ENCODE measurements around the gene IGSF23.
"Not testable (repeated sequence)": the region's sequence is repeated elsewhere in the genome, so short reads cannot be mapped to it uniquely, and the experiment has no call there.

Gene IGSF23

DNA sequence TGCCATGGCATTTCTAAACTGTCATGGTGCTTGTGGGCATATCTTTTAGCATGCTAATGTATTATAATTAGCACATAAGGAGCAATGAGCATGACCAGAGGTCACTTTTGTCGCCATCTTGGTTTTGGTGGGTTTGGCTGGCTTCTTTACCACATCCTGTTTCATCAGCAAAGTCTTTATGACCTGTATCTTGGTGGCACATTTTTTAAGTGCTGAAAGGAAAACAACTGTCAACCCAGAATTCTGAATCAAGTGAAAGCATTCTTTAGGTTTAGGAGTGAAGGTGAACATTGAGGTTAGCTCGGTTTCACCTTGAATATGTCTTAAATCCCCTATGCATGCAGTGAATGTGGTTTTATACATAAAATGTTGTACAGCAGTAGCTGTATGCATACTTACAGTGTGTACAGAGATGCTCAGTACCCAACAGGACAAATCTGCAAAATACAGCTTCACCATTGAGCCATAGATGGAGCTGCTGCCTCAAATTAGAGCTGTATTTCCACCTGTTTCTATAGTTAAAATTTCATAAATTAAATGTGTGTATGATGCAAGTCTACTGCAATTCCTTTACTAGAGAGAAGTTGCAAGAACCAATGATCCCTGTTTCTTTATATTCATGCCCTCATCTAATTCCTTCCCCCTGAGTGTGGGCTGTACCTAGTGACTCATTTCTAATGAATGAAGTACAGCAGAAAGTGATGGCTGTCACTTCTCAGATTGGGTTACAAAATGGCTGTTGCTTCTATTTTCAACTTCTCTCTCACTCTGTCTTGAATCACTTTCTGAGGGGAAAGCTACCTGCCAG lies 25.2 kb upstream of the IGSF23 start:
- in situ Hi-C loops (cut with HindIII; ENCODE audit: low sequenced_read_pairs) = no loop called here

DNA sequence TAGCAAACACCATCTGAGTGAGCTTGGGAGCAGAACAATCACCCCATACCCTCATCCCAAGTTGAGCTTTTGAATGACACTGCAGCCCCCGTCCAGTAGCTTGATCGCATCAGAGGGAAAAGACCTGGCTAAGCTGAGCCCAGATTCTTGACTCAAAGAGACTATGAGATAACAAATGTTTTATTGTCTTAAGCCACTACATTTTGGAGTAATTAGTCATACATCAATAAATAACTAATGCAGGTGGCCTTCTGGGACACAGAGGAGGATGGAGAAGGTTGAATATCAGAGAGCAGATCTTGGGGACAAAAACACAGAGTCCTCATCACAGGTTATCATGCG lies 24.6 kb upstream of the IGSF23 start:
- in situ Hi-C loops (cut with HindIII; ENCODE audit: low sequenced_read_pairs) = no loop called here

GRCh38 chr19:44590245-44591059 lies 22.9 kb upstream of the IGSF23 start:
- in situ Hi-C loops (cut with HindIII; ENCODE audit: low sequenced_read_pairs) = no loop called here

DNA sequence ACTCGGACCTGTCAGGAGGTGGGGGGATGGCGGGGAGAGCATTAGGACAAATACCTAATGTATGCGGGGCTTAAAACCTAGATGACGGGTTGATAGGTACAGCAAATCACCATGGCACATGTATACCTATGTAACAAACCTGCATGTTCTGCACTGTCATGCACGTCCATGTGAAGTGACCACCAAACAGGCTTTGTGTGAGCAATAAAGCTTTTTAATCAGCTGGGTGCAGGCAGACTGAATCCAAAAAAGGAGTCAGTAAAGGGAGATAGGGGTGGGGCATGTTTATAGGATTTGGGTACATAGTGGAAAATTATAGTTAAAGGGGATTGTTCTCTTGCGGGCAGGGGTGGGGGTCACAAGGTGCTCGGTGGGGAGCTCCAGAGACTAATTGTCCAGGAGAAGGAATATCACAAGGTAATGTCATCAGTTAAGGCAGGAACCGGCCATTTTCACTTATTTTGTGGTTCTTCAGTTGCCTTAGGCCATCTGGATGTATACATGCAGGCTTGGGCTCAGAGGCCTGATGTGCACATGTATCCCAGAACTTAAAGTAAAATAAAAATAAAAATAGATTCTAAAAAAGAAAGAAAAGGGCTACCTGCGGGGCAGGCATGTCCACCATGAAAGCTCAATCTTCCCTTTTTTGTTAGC lies 21.9 kb upstream of the IGSF23 start:
- in situ Hi-C loops (cut with HindIII; ENCODE audit: low sequenced_read_pairs) = not testable (repeated sequence)

- in situ Hi-C loops (cut with HindIII; ENCODE audit: low sequenced_read_pairs) = no loop called here
Measured at GRCh38 chr19:44592451-44592890, 20.9 kb upstream of the IGSF23 start.

- in situ Hi-C loops (cut with HindIII; ENCODE audit: low sequenced_read_pairs) = no loop called here
Measured at GRCh38 chr19:44593294-44593693, 20.1 kb upstream of the IGSF23 start.

GRCh38 chr19:44593866-44594266 lies 19.5 kb upstream of the IGSF23 start:
- in situ Hi-C loops (cut with HindIII; ENCODE audit: low sequenced_read_pairs) = not testable (repeated sequence)

- in situ Hi-C loops (cut with HindIII; ENCODE audit: low sequenced_read_pairs) = no loop called here
Measured at GRCh38 chr19:44596428-44597130, 16.8 kb upstream of the IGSF23 start.

DNA sequence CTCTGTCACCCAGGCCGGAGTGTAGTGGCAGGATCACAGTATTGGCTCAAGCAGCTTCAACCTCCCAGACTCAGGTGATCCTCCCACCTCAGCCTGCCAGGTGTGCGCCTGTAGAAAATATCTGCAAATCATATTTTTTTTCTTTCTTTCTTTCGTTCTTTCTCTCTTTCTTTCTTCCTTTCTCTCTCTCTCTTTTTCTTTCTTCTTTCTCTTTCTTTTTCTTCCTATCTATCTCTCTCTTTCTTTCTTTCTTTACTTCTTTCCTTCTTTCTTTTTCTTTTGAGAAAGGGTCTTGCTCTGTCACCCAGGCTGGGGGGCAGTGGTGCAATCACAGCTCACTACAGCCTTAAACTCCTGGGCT lies 16.3 kb upstream of the IGSF23 start:
- in situ Hi-C loops (cut with HindIII; ENCODE audit: low sequenced_read_pairs) = no loop called here

GRCh38 chr19:44598355-44598754 lies 15.0 kb upstream of the IGSF23 start:
- in situ Hi-C loops (cut with HindIII; ENCODE audit: low sequenced_read_pairs) = no loop called here

- in situ Hi-C loops (cut with HindIII; ENCODE audit: low sequenced_read_pairs) = no loop called here
Measured at GRCh38 chr19:44598880-44599279, 14.5 kb upstream of the IGSF23 start.

- in situ Hi-C loops (cut with HindIII; ENCODE audit: low sequenced_read_pairs) = no loop called here
Measured at GRCh38 chr19:44600466-44600865, 12.9 kb upstream of the IGSF23 start.

GRCh38 chr19:44602081-44602480 lies 11.3 kb upstream of the IGSF23 start:
- in situ Hi-C loops (cut with HindIII; ENCODE audit: low sequenced_read_pairs) = no loop called here

DNA sequence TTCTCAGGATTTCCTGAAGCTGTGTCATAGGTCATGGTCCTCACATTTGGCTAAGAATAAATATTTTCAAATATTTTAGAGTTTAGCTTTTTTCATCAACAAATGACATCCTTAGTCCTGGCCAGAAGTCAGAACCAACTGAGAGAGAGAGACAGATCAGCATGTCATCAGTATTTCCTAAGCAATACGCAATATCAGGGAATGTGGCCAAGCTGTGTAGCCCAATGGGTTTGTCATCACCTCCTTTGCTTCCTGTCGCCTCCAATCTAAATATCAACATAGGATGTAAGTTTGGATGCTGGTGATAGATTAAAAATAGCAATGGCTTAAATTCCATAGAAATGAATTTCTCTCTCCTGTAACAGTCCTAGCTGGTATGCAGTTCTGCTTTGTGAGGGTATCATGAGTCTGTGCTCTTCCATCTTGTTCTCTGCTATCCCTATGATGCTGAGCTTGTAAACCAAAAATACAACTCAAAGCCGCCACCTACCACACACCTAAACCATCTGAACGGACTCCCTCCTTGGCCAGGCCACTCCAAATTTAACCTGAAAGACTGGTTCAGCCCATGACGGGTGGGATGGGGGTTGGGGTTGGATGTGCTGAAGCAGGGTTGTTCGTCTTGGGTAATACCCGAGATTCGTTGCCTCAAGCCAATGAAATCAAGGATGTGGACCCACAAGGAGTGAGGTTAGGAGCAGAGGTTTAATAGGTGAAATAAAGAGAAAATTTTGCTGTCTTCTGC lies 10.0 kb upstream of the IGSF23 start:
- in situ Hi-C loops (cut with HindIII; ENCODE audit: low sequenced_read_pairs) = no loop called here

DNA sequence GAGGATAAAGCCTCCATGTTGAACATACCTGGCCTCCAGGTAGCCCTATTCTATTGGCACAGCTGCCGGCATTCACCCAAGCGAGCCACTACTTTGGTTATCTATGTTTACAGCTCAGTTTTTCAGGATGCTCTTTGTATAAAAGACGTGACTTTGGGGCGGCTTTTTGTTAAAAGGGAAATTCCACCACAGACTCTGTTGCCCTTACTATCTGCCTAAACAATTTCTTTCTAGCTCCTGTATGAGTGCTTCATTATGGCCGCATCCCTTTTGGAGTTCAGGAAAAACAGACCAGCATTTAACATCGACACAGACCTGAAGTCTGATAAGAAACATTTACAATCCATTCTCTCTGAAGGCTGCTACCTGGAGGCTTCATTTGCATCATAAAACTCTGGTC lies 9.1 kb upstream of the IGSF23 start:
- in situ Hi-C loops (cut with HindIII; ENCODE audit: low sequenced_read_pairs) = no loop called here

GRCh38 chr19:44605547-44605946 lies 7.8 kb upstream of the IGSF23 start:
- in situ Hi-C loops (cut with HindIII; ENCODE audit: low sequenced_read_pairs) = no loop called here

DNA sequence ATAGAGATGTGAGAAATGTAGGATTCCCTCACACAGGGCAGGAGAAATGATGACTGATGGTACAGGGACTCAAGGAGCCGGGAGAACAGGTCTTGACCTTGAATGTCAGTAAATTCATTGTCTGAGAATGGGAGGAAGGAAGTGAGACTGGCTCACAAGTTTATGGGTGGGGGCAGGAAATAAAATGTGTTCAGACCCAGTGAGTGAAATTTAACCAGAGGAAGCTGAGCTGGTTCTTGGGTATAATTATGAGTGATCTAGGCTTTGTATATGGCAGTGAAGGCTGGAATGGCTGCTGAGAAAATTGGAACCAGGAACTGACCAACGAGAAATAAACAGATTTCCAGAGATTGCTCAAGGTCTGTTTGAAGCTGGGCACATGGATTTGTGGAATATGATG lies 6.3 kb upstream of the IGSF23 start:
- in situ Hi-C loops (cut with HindIII; ENCODE audit: low sequenced_read_pairs) = no loop called here

DNA sequence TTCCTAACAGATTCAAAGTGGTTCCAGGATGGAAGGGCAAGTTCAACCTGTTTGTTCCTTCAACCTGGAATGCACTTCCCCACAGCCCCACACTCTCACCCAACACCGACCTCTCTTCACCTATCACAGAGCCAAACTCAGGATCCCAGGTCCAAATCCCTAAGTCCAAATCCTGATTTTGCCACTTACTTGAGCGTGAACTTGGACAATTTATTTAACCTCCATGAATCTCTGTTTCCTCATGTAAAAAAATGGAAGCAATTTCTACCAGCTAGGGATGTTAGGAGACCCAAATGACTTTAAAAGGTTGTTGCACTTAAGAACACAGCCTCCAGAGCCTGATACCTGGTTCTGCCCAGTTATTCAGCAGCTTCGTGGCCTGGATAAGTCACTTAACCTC lies 5.4 kb upstream of the IGSF23 start:
- in situ Hi-C loops (cut with HindIII; ENCODE audit: low sequenced_read_pairs) = no loop called here

- in situ Hi-C loops (cut with HindIII; ENCODE audit: low sequenced_read_pairs) = no loop called here
Measured at GRCh38 chr19:44608391-44608821, 5.0 kb upstream of the IGSF23 start.

GRCh38 chr19:44609219-44609618 lies 4.1 kb upstream of the IGSF23 start:
- in situ Hi-C loops (cut with HindIII; ENCODE audit: low sequenced_read_pairs) = no loop called here
